HepG2 (cell line): ENCODE results near the gene COG1.

Experiments used
- DPF2 ChIP-seq: sonication (generic); formaldehyde crosslinking; IDR thresholded peaks from 2 replicates; pipeline ENCODE4 v1.4.0; 2020; ENCODE audit warnings: mild to moderate bottlenecking, low read depth, missing genetic modification reagents, borderline replicate concordance
- ELF3 ChIP-seq: IDR thresholded peaks from 2 replicates; pipeline ENCODE4 v1.6.1; 2016; ENCODE audit warnings: missing genetic modification reagents, missing compliant biosample characterization
- FOXJ3 ChIP-seq: sonication (generic); formaldehyde crosslinking; IDR thresholded peaks from 2 replicates; pipeline ENCODE4 v1.4.0; 2020; ENCODE audit warnings: missing genetic modification reagents, mild to moderate bottlenecking, borderline replicate concordance
- NCOR1 ChIP-seq: fragments of 200-600 bp; sonication (generic); IDR thresholded peaks from 2 replicates; pipeline ENCODE4 v1.7.0; 2017; ENCODE audit warnings: antibody characterized with exemption, low read length, borderline replicate concordance
- PREB ChIP-seq: sonication (generic); formaldehyde crosslinking; IDR thresholded peaks from 2 replicates; pipeline ENCODE4 v1.4.0; 2020; ENCODE audit warnings: missing genetic modification reagents
- RAD51 ChIP-seq: fragments of 450-650 bp; IDR thresholded peaks from 2 replicates; pipeline ENCODE4 v1.6.1; 2016; ENCODE audit warnings: borderline replicate concordance
- RFX3 ChIP-seq: IDR thresholded peaks from 2 replicates; pipeline ENCODE4 v1.6.1; 2016; ENCODE audit warnings: missing biosample characterization, missing genetic modification reagents
- SP4 ChIP-seq: sonication (generic); formaldehyde crosslinking; IDR thresholded peaks from 2 replicates; pipeline ENCODE4 v1.8.1; 2023; ENCODE audit warnings: mild to moderate bottlenecking, missing genetic modification reagents
- ZFP41 ChIP-seq: sonication (generic); formaldehyde crosslinking; IDR thresholded peaks from 2 replicates; pipeline ENCODE4 v1.4.0; 2020; ENCODE audit warnings: mild to moderate bottlenecking, missing genetic modification reagents, borderline replicate concordance
- ZNF362 ChIP-seq: sonication (generic); formaldehyde crosslinking; IDR thresholded peaks from 2 replicates; pipeline ENCODE4 v1.4.0; 2020; ENCODE audit warnings: missing genetic modification reagents, mild to moderate bottlenecking, borderline replicate concordance
- TF ChIP-seq, protein P1 (sequence below): sonication (generic); formaldehyde crosslinking; IDR thresholded peaks from 2 replicates; pipeline ENCODE4 v1.5.0; 2020; ENCODE audit warnings: mild to moderate bottlenecking, missing genetic modification reagents, moderate library complexity
- TF ChIP-seq, protein P2 (sequence below): sonication (generic); formaldehyde crosslinking; IDR thresholded peaks from 2 replicates; pipeline ENCODE4 v1.8.0; 2022; ENCODE audit warnings: low read depth, missing genetic modification reagents

- TF ChIP-seq DPF2 (no peak), ZNF362 (no peak), ZFP41 (CRISPR knock-in tag) (no peak), NCOR1 (no peak), PREB (CRISPR knock-in tag) (no peak), SP4 (CRISPR knock-in tag) (no peak), ELF3 (CRISPR knock-in tag) (peak; percentile 71), RAD51 (no peak), FOXJ3 (no peak), RFX3 (no peak)
- TF ChIP-seq, protein P1, sequence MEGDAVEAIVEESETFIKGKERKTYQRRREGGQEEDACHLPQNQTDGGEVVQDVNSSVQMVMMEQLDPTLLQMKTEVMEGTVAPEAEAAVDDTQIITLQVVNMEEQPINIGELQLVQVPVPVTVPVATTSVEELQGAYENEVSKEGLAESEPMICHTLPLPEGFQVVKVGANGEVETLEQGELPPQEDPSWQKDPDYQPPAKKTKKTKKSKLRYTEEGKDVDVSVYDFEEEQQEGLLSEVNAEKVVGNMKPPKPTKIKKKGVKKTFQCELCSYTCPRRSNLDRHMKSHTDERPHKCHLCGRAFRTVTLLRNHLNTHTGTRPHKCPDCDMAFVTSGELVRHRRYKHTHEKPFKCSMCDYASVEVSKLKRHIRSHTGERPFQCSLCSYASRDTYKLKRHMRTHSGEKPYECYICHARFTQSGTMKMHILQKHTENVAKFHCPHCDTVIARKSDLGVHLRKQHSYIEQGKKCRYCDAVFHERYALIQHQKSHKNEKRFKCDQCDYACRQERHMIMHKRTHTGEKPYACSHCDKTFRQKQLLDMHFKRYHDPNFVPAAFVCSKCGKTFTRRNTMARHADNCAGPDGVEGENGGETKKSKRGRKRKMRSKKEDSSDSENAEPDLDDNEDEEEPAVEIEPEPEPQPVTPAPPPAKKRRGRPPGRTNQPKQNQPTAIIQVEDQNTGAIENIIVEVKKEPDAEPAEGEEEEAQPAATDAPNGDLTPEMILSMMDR (CRISPR knock-in tag): peak; percentile 94
- TF ChIP-seq, protein P2, sequence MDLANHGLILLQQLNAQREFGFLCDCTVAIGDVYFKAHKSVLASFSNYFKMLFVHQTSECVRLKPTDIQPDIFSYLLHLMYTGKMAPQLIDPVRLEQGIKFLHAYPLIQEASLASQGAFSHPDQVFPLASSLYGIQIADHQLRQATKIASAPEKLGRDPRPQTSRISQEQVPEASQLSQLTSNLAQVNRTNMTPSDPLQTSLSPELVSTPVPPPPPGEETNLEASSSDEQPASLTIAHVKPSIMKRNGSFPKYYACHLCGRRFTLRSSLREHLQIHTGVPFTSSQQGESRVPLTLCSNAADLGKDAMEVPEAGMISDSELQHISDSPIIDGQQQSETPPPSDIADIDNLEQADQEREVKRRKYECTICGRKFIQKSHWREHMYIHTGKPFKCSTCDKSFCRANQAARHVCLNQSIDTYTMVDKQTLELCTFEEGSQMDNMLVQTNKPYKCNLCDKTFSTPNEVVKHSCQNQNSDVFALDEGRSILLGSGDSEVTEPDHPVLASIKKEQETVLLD: no peak
Measured at GRCh38 chr17:73156166-73156840, 36.6 kb upstream of the COG1 start.
